GM12801 (cell line): Measurements from ENCODE around the gene TRIM28.

Source experiments
- TF ChIP-seq, protein P1 (sequence below): IDR thresholded peaks from one replicate; pipeline ENCODE4 v1.5.1; 2011; ENCODE audit warnings: control low read depth; ENCODE audit not compliant: insufficient read length; ENCODE audit errors: extremely low read depth

Gene TRIM28

DNA sequence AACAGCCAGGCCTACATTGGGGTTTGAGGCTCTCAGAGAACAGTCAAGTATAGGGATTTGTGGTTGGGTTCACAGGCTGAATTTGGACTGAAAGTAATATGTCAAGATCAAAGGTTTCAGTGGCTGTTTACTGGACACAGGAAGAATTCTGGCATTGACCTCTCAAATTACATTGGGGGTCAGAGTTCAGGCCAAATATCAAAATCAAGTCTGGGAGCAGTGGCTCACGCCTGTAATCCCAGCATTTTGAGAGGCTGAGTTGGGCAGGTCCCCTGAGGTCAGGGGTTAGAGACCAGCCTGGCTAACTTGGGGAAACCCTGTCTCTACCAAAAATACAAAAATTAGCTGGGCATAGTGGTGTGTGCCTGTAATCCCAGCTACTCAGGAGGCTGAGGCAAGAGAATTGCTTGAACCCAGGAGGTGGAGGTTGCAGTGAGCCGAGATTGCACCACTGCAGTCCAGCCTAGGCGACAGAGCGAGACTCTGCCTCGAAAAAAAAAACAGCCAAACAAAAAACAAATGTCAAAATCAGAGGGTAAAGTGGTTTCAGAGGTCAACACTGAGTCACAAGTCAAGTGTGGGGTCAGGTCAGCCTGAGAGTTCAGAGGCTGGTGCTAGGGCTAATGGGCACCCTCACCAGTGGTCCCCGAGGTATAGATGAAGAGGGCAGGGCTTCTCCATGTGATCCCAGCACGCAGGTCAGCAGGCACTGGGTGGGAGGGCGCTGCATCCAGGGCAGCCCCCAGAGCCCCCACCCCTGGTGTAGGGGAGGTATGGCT, 33.6 kb upstream of the TRIM28 start:
- TF ChIP-seq, protein P1, sequence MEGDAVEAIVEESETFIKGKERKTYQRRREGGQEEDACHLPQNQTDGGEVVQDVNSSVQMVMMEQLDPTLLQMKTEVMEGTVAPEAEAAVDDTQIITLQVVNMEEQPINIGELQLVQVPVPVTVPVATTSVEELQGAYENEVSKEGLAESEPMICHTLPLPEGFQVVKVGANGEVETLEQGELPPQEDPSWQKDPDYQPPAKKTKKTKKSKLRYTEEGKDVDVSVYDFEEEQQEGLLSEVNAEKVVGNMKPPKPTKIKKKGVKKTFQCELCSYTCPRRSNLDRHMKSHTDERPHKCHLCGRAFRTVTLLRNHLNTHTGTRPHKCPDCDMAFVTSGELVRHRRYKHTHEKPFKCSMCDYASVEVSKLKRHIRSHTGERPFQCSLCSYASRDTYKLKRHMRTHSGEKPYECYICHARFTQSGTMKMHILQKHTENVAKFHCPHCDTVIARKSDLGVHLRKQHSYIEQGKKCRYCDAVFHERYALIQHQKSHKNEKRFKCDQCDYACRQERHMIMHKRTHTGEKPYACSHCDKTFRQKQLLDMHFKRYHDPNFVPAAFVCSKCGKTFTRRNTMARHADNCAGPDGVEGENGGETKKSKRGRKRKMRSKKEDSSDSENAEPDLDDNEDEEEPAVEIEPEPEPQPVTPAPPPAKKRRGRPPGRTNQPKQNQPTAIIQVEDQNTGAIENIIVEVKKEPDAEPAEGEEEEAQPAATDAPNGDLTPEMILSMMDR: no peak

DNA sequence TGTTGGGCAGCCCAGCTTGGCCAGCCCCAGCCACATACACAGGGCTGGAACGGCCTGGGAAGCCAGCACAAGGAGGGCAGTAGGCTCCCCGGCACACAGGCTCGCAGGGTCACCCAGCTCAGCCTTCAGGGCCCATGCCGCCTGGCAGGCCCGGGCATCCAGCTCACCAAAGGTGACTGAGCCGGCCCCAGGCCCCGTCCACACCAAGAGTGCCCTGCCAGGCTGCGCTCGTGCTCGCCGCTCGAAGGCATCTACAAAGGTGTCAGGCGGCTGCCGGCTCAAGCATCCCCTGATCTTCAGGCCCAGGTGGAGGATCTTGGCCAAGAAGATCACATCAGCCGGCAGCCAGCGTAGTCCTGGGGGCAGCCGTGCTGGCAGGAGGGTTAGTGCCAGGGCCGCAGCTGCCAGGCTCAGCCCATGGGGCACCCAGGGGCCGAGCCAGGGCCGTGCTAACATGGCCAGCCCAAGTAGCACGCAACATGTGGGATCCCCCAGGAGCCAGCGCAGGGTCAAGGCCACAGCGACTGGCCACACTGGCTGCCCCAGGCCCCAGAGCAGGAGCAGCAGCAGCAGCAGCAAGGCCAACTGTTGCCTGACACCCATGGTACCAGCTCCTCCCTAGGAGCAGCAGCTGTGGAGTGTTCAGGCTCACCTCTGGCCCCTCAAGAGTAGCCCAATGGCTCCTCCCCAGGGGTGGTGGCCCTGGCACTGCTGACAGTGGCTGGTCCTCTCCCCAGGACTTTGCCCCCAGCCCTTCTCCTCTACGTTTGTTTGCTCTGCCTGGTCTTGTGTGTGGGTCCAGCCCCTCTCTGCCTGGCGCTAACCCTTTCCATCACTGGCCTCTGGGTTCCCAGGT, 32.3 kb upstream of the TRIM28 start, which contains the start of gene SLC27A5:
SLC27A5 (minus strand) TSS at position 640 of the 856 bp plus-strand sequence; CDS start at position 603, 37 bp downstream.
- TF ChIP-seq, protein P1: no peak

DNA sequence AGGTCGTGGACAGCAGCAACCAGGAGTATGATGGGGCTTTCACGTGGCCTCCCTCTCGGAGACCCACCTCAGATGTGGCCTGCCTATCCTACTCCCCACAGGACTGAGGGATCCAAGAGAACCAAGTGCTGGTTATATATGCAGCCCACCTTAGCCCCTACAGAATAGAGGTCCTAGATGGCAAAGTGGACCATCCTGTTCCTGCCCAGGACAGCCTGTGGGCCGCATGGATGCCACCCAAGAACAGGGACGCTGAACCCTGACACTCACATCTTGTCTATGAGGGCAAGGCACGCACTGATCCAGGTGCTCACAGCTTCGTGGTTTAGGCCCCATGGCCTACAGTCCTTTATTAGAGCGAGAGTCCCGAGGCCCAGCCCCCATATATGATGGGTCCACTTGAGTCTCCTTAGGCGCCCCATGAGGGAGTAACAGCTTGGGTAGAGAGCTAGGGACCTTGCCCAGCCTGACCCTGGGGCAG, 30.6 kb upstream of the TRIM28 start:
- TF ChIP-seq, protein P1: no peak

DNA sequence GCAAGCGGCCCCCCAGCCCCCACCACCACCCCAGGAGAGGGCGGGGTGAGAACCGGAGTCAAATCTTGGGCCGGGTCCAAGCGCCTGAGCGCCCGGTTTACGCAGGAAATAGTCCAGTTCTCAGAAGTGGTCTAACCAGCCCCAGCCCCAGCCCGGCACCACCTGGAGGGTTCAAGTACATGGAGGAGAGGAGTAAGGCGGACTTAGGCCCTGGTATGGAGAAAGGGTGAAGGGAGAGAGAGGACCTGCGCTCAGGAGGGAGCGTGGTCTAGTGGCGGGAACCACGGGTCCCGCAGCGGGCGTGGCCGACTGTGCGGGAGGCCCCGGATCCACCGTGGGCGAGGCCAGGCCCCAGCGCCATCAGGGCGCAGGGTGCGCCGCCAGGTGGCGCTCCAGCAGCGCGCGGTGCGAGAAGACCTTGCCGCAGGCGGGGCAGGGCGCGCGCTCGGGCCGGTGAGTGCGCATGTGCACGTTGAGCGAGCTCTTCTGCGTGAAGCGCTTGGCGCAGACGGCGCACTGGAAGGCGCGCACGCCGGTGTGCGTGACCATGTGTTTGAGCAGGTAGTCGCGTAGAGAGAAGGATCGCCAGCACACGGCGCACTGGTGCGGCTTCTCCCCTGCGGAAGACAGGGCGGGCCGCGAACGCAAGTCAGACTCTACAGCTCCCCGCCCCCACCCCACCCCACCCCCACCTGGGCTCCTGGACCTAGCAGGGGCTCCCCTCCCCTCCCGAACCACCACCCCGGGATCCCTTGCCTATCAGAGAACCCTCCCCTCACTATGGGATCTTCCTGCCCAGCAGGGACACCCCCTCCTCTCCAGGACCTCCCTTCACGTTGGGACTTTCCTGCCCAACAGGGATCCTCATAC, 29.9 kb upstream of the TRIM28 start:
- TF ChIP-seq, protein P1: no peak

DNA sequence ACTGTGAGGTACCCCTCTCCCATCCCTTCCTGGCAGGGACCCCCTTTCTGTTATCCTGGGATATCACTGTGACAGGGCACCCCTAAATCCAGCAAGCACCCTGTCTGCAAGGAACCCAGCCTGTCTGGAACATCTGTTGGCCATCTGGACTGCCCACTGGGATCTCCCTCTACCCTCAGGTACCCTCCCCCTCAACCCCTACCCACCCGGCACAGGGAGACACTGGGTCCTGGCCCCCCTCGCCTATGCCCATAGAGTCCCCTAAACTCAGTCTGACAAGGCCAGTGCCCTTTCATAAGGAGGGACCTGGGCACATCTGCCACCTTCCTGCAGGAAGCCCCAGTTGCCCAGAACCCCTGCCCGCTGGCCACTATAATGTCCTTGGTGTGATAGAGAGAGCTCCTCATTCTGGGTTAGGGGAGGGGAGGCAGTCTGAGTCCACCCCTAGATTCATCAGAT, 29.3 kb upstream of the TRIM28 start:
- TF ChIP-seq, protein P1: no peak

DNA sequence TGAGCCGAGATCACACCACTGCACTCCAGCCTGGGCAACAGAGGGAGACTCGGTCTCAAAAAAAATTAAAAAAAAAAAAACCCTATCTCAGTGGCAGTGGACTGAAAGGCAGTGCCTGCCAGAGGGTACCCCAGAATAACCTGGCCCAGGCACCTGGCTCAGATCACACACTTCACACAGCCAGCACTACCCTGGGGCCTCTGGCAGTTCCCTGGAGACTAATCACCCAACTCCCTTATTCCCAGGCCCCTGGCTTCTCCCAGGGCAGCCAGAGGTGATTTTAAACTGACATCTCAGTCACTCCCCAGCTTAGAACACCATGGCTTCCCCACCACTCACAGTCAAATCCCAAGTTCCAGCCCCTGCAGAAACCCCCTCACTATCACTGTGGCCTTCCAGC, 28.6 kb upstream of the TRIM28 start:
- TF ChIP-seq, protein P1: no peak
